WTC11 (cell line): ENCODE measurements around the gene TUBE1. TPM values are rescaled to one million over a fixed set of nuclear protein-coding genes. Genes with fewer than 3 reads are reported as not detected.

Experiments used
- ATAC-seq: fragments of 200-7000 bp; cut with Tn5 transposase; 2 replicates; pipeline ENCODE4 v1.10.0; 2021; ENCODE audit warnings: mild to moderate bottlenecking, moderate library complexity
- CTCF ChIA-PET: fragments of 300-600 bp; sonication (Branson Sonifier 250); formaldehyde crosslinking; loops from one replicate; lab custom pipeline; 2021; ENCODE audit warnings: antibody characterized with exemption; lab: Charles Lee
- POLR2A ChIA-PET: fragments of 350-600 bp; sonication (Branson Sonifier 250); formaldehyde crosslinking; loops from one replicate; lab custom pipeline; 2021; ENCODE audit warnings: antibody characterized with exemption; lab: Charles Lee
- DNase-seq: peaks from one replicate; pipeline ENCODE4 v3.0.0; 2021; ENCODE audit warnings: low spot score
- H3K27ac Mint-ChIP-seq: 2 replicates; pipeline ENCODE4 v1.8.0; 2021; ENCODE audit warnings: mixed read lengths
- H3K27me3 Mint-ChIP-seq: 2 replicates; pipeline ENCODE4 v1.8.0; 2021; ENCODE audit warnings: low read depth, mild to moderate bottlenecking, moderate library complexity, mixed read lengths
- H3K36me3 Mint-ChIP-seq: 2 replicates; pipeline ENCODE4 v1.8.0; 2021; ENCODE audit warnings: mixed read lengths
- H3K4me1 Mint-ChIP-seq: 2 replicates; pipeline ENCODE4 v1.8.0; 2022; ENCODE audit warnings: mixed read lengths
- H3K4me3 Mint-ChIP-seq: 2 replicates; pipeline ENCODE4 v1.8.0; 2021; ENCODE audit warnings: mild to moderate bottlenecking, moderate library complexity, mixed read lengths
- H3K9me3 Mint-ChIP-seq: 2 replicates; pipeline ENCODE4 v1.8.0; 2021; ENCODE audit warnings: mixed read lengths
- CTCF ChIP-seq: fragments of 200-600 bp; IDR thresholded peaks from 2 replicates; pipeline ENCODE4 v1.8.0; 2022; ENCODE audit warnings: antibody characterized with exemption
- E2F1 ChIP-seq: sonication (generic); formaldehyde crosslinking; IDR thresholded peaks from 2 replicates; pipeline ENCODE4 v1.8.0; 2022; ENCODE audit warnings: mild to moderate bottlenecking, missing genetic modification reagents
- HMGXB4 ChIP-seq: sonication (generic); formaldehyde crosslinking; IDR thresholded peaks from 2 replicates; pipeline ENCODE4 v1.8.1; 2023; ENCODE audit warnings: mild to moderate bottlenecking, moderate library complexity, missing genetic modification reagents
- JUN ChIP-seq: sonication (generic); formaldehyde crosslinking; IDR thresholded peaks from 2 replicates; pipeline ENCODE4 v1.8.0; 2023; ENCODE audit warnings: mild to moderate bottlenecking, missing genetic modification reagents
- PRDM15 ChIP-seq: sonication (generic); formaldehyde crosslinking; IDR thresholded peaks from 2 replicates; pipeline ENCODE4 v1.8.0; 2022; ENCODE audit warnings: missing genetic modification reagents
- USF2 ChIP-seq: sonication (generic); formaldehyde crosslinking; IDR thresholded peaks from 2 replicates; pipeline ENCODE4 v1.8.1; 2023; ENCODE audit warnings: mild to moderate bottlenecking, missing genetic modification reagents, moderate library complexity
- ZNF532 ChIP-seq: fragments of 250-450 bp; sonication (Bioruptor Pico); IDR thresholded peaks from 2 replicates; pipeline ENCODE4 v1.9.0; 2021; ENCODE audit warnings: mild to moderate bottlenecking, borderline replicate concordance
- total RNA-seq: library from RNA; stranded (reverse); gene quantifications from 3 replicates; pipeline ENCODE4 v1.2.3, GENCODE V29; 2021

TUBE1 gene
- total RNA-seq, 1 experiment from 2014 or later, result 16.9 TPM

- TF ChIP-seq PRDM15 (CRISPR knock-in tag), result no peak
- no peak for TF ChIP-seq E2F1 (CRISPR knock-in tag)
Measured at GRCh38 chr6:112030206-112030960, 56.9 kb downstream of the TUBE1 start (continued).

- ATAC-seq (peak; percentile 80), DNase-seq (peak; percentile 85)
- ChIA-PET POLR2A (no interaction called here), CTCF (interaction anchor here (0.7 to 1.7 kb wide), 5 partner anchors 11 to 770 kb away, joined by 3 to 6 read pairs (median 3); a partner anchor contains a TSS)
- H3K27me3 Mint-ChIP-seq, result peaks cover 5% of the 10 kb centered on the region
- peak; percentile 69 for TF ChIP-seq CTCF
- TF ChIP-seq USF2, result peak; percentile 32; the same call in 1 of the 2 replicates
- peak; percentile 56 for TF ChIP-seq PRDM15 (CRISPR knock-in tag)
- TF ChIP-seq HMGXB4 (CRISPR knock-in tag), result 0 out of 2 replicates have a peak, but pooled peaks have one; percentile 29
- TF ChIP-seq JUN (CRISPR knock-in tag), result no peak
- no peak for TF ChIP-seq ZNF532 (CRISPR knock-in tag)
- peaks cover 6% of the 10 kb centered on the region for H3K9me3 Mint-ChIP-seq
- no peak overlapping the region for H3K4me3 Mint-ChIP-seq
- H3K4me1 Mint-ChIP-seq, result peaks cover 8% of the 10 kb centered on the region
- no peak overlapping the region for H3K27ac Mint-ChIP-seq
- H3K36me3 Mint-ChIP-seq, result peaks cover 3% of the 10 kb centered on the region; the same call in 1 of the 2 replicates
Measured at GRCh38 chr6:112029045-112029822, 58.0 kb downstream of the TUBE1 start.
